GM23338 (cell line): ENCODE results near the gene ITPR3. TPM values are rescaled to one million over a fixed set of nuclear protein-coding genes. Genes with fewer than 3 reads are reported as not detected.

Experiments
- ATAC-seq: fragments of 200-7000 bp; cut with Tn5 transposase; 3 replicates; pipeline ENCODE4 v1.9.1; 2020
- DNase-seq: peaks from one replicate; pipeline ENCODE4 v3.0.0-alpha.2; 2015; ENCODE audit warnings: low spot score
- H2AFZ ChIP-seq: fragments of 200-600 bp; sonication (generic); 2 replicates; pipeline ENCODE4 v1.8.0; 2016; ENCODE audit warnings: antibody characterized with exemption, mild to moderate bottlenecking, moderate library complexity
- H3F3A ChIP-seq: fragments of 200-600 bp; sonication (generic); replicated peaks from 2 replicates; pipeline ENCODE4 v1.8.0; 2017; ENCODE audit warnings: antibody characterized with exemption, mixed run types, low read depth
- H3K27ac ChIP-seq: fragments of 200-600 bp; sonication (generic); 2 replicates; pipeline ENCODE4 v1.6.1; 2016; ENCODE audit warnings: low read depth
- H3K27me3 ChIP-seq: fragments of 200-600 bp; sonication (generic); 2 replicates; pipeline ENCODE4 v1.8.0; 2016; ENCODE audit warnings: mild to moderate bottlenecking, mixed run types, moderate library complexity; ENCODE audit not compliant: insufficient read depth
- H3K36me3 ChIP-seq: fragments of 200-600 bp; sonication (generic); 2 replicates; pipeline ENCODE4 v1.8.0; 2016; ENCODE audit warnings: mild to moderate bottlenecking; ENCODE audit not compliant: insufficient read depth
- H3K4me1 ChIP-seq: fragments of 200-600 bp; sonication (generic); 2 replicates; pipeline ENCODE4 v1.8.0; 2016; ENCODE audit warnings: mild to moderate bottlenecking, moderate library complexity; ENCODE audit not compliant: insufficient read depth
- H3K4me2 ChIP-seq: fragments of 200-600 bp; sonication (generic); 2 replicates; pipeline ENCODE4 v1.7.1; 2017; ENCODE audit warnings: mixed run types
- H3K4me3 ChIP-seq: fragments of 200-600 bp; sonication (generic); 2 replicates; pipeline ENCODE4 v1.6.1; 2016; ENCODE audit warnings: mixed run types
- H3K79me2 ChIP-seq: fragments of 200-600 bp; sonication (generic); replicated peaks from 2 replicates; pipeline ENCODE4 v1.8.0; 2017; ENCODE audit warnings: mild to moderate bottlenecking; ENCODE audit not compliant: insufficient read depth
- H3K9me2 ChIP-seq: fragments of 200-600 bp; sonication (generic); 2 replicates; pipeline ENCODE4 v1.8.0; 2017; ENCODE audit not compliant: insufficient read depth
- H4K20me1 ChIP-seq: fragments of 200-600 bp; sonication (generic); replicated peaks from 2 replicates; pipeline ENCODE4 v1.8.0; 2017; ENCODE audit warnings: mild to moderate bottlenecking; ENCODE audit not compliant: insufficient read depth
- H3K27ac Mint-ChIP-seq: 2 replicates; pipeline ENCODE4 v1.8.0; 2020; ENCODE audit warnings: inconsistent platforms, mild to moderate bottlenecking, moderate library complexity, mixed read lengths
- H3K27me3 Mint-ChIP-seq: 3 replicates; pipeline ENCODE4 v1.8.0; 2022; ENCODE audit warnings: low read depth, mild to moderate bottlenecking, moderate library complexity, mixed read lengths, inconsistent platforms; ENCODE audit not compliant: insufficient read depth, poor library complexity
- H3K36me3 Mint-ChIP-seq: 3 replicates; pipeline ENCODE4 v1.8.0; 2021; ENCODE audit warnings: low read depth, mild to moderate bottlenecking, inconsistent platforms, moderate library complexity, mixed read lengths
- H3K4me1 Mint-ChIP-seq: 3 replicates; pipeline ENCODE4 v1.8.0; 2020; ENCODE audit warnings: mild to moderate bottlenecking, inconsistent platforms, mixed read lengths
- H3K4me3 Mint-ChIP-seq: 3 replicates; pipeline ENCODE4 v1.8.0; 2021; ENCODE audit warnings: moderate library complexity, mild to moderate bottlenecking, inconsistent platforms, mixed read lengths
- H3K9me3 Mint-ChIP-seq: 3 replicates; pipeline ENCODE4 v1.8.0; 2020; ENCODE audit warnings: moderate library complexity, mild to moderate bottlenecking, inconsistent platforms, mixed read lengths
- CREB1 ChIP-seq: fragments of 250-450 bp; sonication (Bioruptor Pico); IDR thresholded peaks from 2 replicates; pipeline ENCODE4 v1.5.0; 2020; ENCODE audit warnings: low read depth, mild to moderate bottlenecking, moderate library complexity
- EZH2 ChIP-seq: fragments of 200-600 bp; sonication (generic); IDR thresholded peaks from one replicate; pipeline ENCODE4 v1.8.0; 2017; ENCODE audit warnings: antibody characterized with exemption, mild to moderate bottlenecking, low read depth; ENCODE audit not compliant: unreplicated experiment
- EZH2phosphoT487 ChIP-seq: fragments of 200-600 bp; sonication (generic); IDR thresholded peaks from one replicate; pipeline ENCODE4 v1.8.1; 2018; ENCODE audit warnings: antibody characterized with exemption; ENCODE audit not compliant: unreplicated experiment
- NANOG ChIP-seq: IDR thresholded peaks from 2 replicates; pipeline ENCODE4 v1.6.1; 2016; ENCODE audit warnings: antibody characterized with exemption, borderline replicate concordance
- POLR2AphosphoS5 ChIP-seq: IDR thresholded peaks from 2 replicates; pipeline ENCODE4 v1.6.1; 2016; ENCODE audit warnings: antibody characterized with exemption, low read depth
- STAT1 ChIP-seq: IDR thresholded peaks from one replicate; pipeline ENCODE4 v1.6.1; 2016; ENCODE audit warnings: antibody characterized with exemption; ENCODE audit not compliant: unreplicated experiment
- ZNF331 ChIP-seq: fragments of 250-450 bp; sonication (Bioruptor Pico); IDR thresholded peaks from 2 replicates; pipeline ENCODE4 v1.5.0; 2020; ENCODE audit warnings: low read depth, mild to moderate bottlenecking, moderate library complexity
- polyA plus RNA-seq: library from polyadenylated mRNA; unstranded; fragments of >200 nt; fragmentation: Nextera tagmentation; extraction: Ambion mirVana; gene quantifications from 2 replicates; pipeline ENCODE4 v1.2.1, GENCODE V29; 2016
- total RNA-seq: library from RNA; depleted of rRNA; stranded (reverse); fragments of >200 nt; shearing (Covaris generic); gene quantifications from 2 replicates; pipeline ENCODE4 v1.2.3, GENCODE V29; 2014
- TF ChIP-seq, protein P1 (sequence below): IDR thresholded peaks from 2 replicates; pipeline ENCODE4 v1.6.1; 2016; ENCODE audit warnings: antibody characterized with exemption
- TF ChIP-seq, protein P2 (sequence below): IDR thresholded peaks from one replicate; pipeline ENCODE4 v1.6.1; 2018; ENCODE audit warnings: antibody characterized with exemption; ENCODE audit not compliant: unreplicated experiment
- TF ChIP-seq, protein P3 (sequence below), 2 experiments: fragments of 200-600 bp in 1 of 2; sonication (generic) in 1 of 2; conservative IDR thresholded peaks; 2 replicates each; pipeline versions ENCODE4 v1.5.1 to v1.6.1; 2016 to 2017; ENCODE audit warnings: antibody characterized with exemption in 2 of 2, low read depth in 2 of 2, mild to moderate bottlenecking in 2 of 2, moderate library complexity in 1 of 2
- TF ChIP-seq, protein P4 (sequence below): fragments of 250-450 bp; sonication (Bioruptor Pico); IDR thresholded peaks from 2 replicates; pipeline ENCODE4 v1.5.0; 2020; ENCODE audit warnings: mild to moderate bottlenecking, moderate library complexity

The ITPR3 gene
- total and polyA plus RNA-seq, 2 experiments from 2014 or later = 7.3 to 31.9 TPM

DNA sequence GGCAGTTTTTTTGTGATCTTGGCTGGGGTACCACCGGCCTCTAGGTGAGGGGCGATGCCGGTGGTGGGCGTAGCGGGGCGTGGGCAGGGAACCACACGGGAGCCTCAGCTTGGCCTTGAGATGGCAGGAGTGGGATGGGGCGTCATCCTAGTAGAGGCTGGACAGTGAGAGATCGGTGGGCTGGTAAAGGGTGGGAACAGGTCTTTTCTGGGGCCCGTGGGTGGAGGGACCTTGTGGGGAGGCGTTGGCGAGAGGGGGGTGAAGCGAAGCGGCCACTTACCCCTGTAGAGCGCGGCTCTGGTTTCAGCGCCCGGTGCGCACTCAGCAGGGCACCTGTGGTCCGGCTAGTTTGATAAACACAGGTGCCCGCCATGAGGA lies 12.0 kb downstream of the ITPR3 start:
- no peak overlapping the region for H3K27ac ChIP-seq
- ATAC-seq = peak; percentile 10
- peak overlapping the region; percentile 73 for H3K4me3 ChIP-seq
- H3K9me3 Mint-ChIP-seq = no peaks in the 10 kb centered on the region; the same call in 2 of the 3 replicates
- H3K27me3 ChIP-seq = peaks cover 9% of the 10 kb centered on the region; the same call in 1 of the 2 replicates
- TF ChIP-seq, protein P1, sequence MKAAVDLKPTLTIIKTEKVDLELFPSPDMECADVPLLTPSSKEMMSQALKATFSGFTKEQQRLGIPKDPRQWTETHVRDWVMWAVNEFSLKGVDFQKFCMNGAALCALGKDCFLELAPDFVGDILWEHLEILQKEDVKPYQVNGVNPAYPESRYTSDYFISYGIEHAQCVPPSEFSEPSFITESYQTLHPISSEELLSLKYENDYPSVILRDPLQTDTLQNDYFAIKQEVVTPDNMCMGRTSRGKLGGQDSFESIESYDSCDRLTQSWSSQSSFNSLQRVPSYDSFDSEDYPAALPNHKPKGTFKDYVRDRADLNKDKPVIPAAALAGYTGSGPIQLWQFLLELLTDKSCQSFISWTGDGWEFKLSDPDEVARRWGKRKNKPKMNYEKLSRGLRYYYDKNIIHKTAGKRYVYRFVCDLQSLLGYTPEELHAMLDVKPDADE = no peak
- no peak for TF ChIP-seq ZNF331 (CRISPR knock-in tag)
- TF ChIP-seq, protein P2, sequence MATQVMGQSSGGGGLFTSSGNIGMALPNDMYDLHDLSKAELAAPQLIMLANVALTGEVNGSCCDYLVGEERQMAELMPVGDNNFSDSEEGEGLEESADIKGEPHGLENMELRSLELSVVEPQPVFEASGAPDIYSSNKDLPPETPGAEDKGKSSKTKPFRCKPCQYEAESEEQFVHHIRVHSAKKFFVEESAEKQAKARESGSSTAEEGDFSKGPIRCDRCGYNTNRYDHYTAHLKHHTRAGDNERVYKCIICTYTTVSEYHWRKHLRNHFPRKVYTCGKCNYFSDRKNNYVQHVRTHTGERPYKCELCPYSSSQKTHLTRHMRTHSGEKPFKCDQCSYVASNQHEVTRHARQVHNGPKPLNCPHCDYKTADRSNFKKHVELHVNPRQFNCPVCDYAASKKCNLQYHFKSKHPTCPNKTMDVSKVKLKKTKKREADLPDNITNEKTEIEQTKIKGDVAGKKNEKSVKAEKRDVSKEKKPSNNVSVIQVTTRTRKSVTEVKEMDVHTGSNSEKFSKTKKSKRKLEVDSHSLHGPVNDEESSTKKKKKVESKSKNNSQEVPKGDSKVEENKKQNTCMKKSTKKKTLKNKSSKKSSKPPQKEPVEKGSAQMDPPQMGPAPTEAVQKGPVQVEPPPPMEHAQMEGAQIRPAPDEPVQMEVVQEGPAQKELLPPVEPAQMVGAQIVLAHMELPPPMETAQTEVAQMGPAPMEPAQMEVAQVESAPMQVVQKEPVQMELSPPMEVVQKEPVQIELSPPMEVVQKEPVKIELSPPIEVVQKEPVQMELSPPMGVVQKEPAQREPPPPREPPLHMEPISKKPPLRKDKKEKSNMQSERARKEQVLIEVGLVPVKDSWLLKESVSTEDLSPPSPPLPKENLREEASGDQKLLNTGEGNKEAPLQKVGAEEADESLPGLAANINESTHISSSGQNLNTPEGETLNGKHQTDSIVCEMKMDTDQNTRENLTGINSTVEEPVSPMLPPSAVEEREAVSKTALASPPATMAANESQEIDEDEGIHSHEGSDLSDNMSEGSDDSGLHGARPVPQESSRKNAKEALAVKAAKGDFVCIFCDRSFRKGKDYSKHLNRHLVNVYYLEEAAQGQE = no peak
- TF ChIP-seq EZH2 = no peak
- TF ChIP-seq POLR2AphosphoS5 = no peak
- no peak for TF ChIP-seq STAT1
- TF ChIP-seq EZH2phosphoT487 = no peak
- no peak for TF ChIP-seq NANOG
- TF ChIP-seq, protein P3, sequence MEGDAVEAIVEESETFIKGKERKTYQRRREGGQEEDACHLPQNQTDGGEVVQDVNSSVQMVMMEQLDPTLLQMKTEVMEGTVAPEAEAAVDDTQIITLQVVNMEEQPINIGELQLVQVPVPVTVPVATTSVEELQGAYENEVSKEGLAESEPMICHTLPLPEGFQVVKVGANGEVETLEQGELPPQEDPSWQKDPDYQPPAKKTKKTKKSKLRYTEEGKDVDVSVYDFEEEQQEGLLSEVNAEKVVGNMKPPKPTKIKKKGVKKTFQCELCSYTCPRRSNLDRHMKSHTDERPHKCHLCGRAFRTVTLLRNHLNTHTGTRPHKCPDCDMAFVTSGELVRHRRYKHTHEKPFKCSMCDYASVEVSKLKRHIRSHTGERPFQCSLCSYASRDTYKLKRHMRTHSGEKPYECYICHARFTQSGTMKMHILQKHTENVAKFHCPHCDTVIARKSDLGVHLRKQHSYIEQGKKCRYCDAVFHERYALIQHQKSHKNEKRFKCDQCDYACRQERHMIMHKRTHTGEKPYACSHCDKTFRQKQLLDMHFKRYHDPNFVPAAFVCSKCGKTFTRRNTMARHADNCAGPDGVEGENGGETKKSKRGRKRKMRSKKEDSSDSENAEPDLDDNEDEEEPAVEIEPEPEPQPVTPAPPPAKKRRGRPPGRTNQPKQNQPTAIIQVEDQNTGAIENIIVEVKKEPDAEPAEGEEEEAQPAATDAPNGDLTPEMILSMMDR (conservative IDR thresholded peaks at IDR 0.05; ENCODE audit: low read depth in 2 of 2) = no peak
- TF ChIP-seq, protein P4, sequence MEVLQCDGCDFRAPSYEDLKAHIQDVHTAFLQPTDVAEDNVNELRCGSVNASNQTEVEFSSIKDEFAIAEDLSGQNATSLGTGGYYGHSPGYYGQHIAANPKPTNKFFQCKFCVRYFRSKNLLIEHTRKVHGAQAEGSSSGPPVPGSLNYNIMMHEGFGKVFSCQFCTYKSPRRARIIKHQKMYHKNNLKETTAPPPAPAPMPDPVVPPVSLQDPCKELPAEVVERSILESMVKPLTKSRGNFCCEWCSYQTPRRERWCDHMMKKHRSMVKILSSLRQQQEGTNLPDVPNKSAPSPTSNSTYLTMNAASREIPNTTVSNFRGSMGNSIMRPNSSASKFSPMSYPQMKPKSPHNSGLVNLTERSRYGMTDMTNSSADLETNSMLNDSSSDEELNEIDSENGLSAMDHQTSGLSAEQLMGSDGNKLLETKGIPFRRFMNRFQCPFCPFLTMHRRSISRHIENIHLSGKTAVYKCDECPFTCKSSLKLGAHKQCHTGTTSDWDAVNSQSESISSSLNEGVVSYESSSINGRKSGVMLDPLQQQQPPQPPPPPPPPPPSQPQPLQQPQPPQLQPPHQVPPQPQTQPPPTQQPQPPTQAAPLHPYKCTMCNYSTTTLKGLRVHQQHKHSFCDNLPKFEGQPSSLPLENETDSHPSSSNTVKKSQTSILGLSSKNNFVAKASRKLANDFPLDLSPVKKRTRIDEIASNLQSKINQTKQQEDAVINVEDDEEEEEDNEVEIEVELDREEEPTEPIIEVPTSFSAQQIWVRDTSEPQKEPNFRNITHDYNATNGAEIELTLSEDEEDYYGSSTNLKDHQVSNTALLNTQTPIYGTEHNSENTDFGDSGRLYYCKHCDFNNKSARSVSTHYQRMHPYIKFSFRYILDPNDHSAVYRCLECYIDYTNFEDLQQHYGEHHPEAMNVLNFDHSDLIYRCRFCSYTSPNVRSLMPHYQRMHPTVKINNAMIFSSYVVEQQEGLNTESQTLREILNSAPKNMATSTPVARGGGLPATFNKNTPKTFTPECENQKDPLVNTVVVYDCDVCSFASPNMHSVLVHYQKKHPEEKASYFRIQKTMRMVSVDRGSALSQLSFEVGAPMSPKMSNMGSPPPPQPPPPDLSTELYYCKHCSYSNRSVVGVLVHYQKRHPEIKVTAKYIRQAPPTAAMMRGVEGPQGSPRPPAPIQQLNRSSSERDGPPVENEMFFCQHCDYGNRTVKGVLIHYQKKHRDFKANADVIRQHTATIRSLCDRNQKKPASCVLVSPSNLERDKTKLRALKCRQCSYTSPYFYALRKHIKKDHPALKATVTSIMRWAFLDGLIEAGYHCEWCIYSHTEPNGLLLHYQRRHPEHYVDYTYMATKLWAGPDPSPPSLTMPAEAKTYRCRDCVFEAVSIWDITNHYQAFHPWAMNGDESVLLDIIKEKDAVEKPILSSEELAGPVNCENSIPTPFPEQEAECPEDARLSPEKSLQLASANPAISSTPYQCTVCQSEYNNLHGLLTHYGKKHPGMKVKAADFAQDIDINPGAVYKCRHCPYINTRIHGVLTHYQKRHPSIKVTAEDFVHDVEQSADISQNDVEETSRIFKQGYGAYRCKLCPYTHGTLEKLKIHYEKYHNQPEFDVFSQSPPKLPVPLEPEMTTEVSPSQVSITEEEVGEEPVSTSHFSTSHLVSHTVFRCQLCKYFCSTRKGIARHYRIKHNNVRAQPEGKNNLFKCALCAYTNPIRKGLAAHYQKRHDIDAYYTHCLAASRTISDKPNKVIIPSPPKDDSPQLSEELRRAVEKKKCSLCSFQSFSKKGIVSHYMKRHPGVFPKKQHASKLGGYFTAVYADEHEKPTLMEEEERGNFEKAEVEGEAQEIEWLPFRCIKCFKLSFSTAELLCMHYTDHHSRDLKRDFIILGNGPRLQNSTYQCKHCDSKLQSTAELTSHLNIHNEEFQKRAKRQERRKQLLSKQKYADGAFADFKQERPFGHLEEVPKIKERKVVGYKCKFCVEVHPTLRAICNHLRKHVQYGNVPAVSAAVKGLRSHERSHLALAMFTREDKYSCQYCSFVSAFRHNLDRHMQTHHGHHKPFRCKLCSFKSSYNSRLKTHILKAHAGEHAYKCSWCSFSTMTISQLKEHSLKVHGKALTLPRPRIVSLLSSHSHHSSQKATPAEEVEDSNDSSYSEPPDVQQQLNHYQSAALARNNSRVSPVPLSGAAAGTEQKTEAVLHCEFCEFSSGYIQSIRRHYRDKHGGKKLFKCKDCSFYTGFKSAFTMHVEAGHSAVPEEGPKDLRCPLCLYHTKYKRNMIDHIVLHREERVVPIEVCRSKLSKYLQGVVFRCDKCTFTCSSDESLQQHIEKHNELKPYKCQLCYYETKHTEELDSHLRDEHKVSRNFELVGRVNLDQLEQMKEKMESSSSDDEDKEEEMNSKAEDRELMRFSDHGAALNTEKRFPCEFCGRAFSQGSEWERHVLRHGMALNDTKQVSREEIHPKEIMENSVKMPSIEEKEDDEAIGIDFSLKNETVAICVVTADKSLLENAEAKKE (CRISPR knock-in tag) = no peak
- no peak for TF ChIP-seq CREB1 (CRISPR knock-in tag)
- H3K4me3 Mint-ChIP-seq = peak overlapping the region; percentile 66
- no peaks in the 10 kb centered on the region for H3K9me2 ChIP-seq
- no peak overlapping the region for H3K27ac Mint-ChIP-seq
- 0 out of 2 replicates have a peak, but pooled peaks cover 3% of the 10 kb centered on the region for H3F3A ChIP-seq
- H3K4me1 Mint-ChIP-seq = peaks cover 55% of the 10 kb centered on the region
- H2AFZ ChIP-seq = no peak overlapping the region
- peaks cover 43% of the 10 kb centered on the region for H3K4me1 ChIP-seq
- no peaks in the 10 kb centered on the region; the same call in 1 of the 3 replicates for H3K36me3 Mint-ChIP-seq
- peaks cover 18% of the 10 kb centered on the region for H4K20me1 ChIP-seq
- no peak for DNase-seq
- peaks cover 18% of the 10 kb centered on the region for H3K27me3 Mint-ChIP-seq
- peaks cover 25% of the 10 kb centered on the region for H3K79me2 ChIP-seq
- H3K36me3 ChIP-seq = no peaks in the 10 kb centered on the region
- H3K4me2 ChIP-seq = peak overlapping the region; percentile 93
